ENCODE data around the gene NPAS3.

NPAS3 gene

GRCh38 chr14:33342299-33342974, 403.8 kb downstream of the NPAS3 start:
- no peak for ATAC-seq

- no peak for ATAC-seq
Measured at GRCh38 chr14:33343016-33343415, 404.3 kb downstream of the NPAS3 start.

- ATAC-seq, result no peak
Measured at GRCh38 chr14:33347796-33348195, 409.1 kb downstream of the NPAS3 start.

GRCh38 chr14:33348510-33348909, 409.8 kb downstream of the NPAS3 start:
- no peak for ATAC-seq

- no peak for ATAC-seq
Measured at GRCh38 chr14:33349871-33350270, 411.2 kb downstream of the NPAS3 start.

GRCh38 chr14:33350366-33350990, 411.8 kb downstream of the NPAS3 start:
- no peak for ATAC-seq

GRCh38 chr14:33352821-33353220, 414.1 kb downstream of the NPAS3 start:
- ATAC-seq, result no peak

GRCh38 chr14:33356181-33356580, 417.5 kb downstream of the NPAS3 start:
- no peak for ATAC-seq

GRCh38 chr14:33357225-33358010, 418.7 kb downstream of the NPAS3 start:
- ATAC-seq, result no peak

GRCh38 chr14:33359288-33359881, 420.7 kb downstream of the NPAS3 start:
- ATAC-seq, result no peak

GRCh38 chr14:33362934-33363333, 424.3 kb downstream of the NPAS3 start:
- no peak for ATAC-seq

GRCh38 chr14:33363682-33364081, 425.0 kb downstream of the NPAS3 start:
- no peak for ATAC-seq

- ATAC-seq, result no peak
Measured at GRCh38 chr14:33364466-33364865, 425.8 kb downstream of the NPAS3 start.

GRCh38 chr14:33369041-33369440, 430.4 kb downstream of the NPAS3 start:
- ATAC-seq, result no peak

GRCh38 chr14:33369972-33370371, 431.3 kb downstream of the NPAS3 start:
- no peak for ATAC-seq

GRCh38 chr14:33370426-33370825, 431.7 kb downstream of the NPAS3 start:
- no peak for ATAC-seq

GRCh38 chr14:33375196-33375595, 436.5 kb downstream of the NPAS3 start:
- no peak for ATAC-seq

- ATAC-seq, result no peak
Measured at GRCh38 chr14:33375786-33376185, 437.1 kb downstream of the NPAS3 start.

GRCh38 chr14:33376510-33376909, 437.8 kb downstream of the NPAS3 start:
- ATAC-seq, result no peak

- ATAC-seq, result no peak
Measured at GRCh38 chr14:33377596-33378390, 439.1 kb downstream of the NPAS3 start.

GRCh38 chr14:33381717-33382116, 443.0 kb downstream of the NPAS3 start:
- no peak for ATAC-seq

GRCh38 chr14:33386140-33386539, 447.5 kb downstream of the NPAS3 start:
- ATAC-seq, result no peak

GRCh38 chr14:33386781-33387180, 448.1 kb downstream of the NPAS3 start:
- ATAC-seq, result no peak
